ENCODE results near the gene A4GALT. TPM values are rescaled to one million over a fixed set of nuclear protein-coding genes. Genes with fewer than 3 reads are reported as not detected.
"Not testable (repeated sequence)": the region's sequence is repeated elsewhere in the genome, so short reads cannot be mapped to it uniquely, and the experiment has no call there.

The A4GALT gene
- total RNA-seq, 2 donors from 2014 or later = 0.46 TPM; not detected in 1

GRCh38 chr22:42754658-42755057, 34.0 kb upstream of the A4GALT start:
- Mint-ChIP-seq H3K4me3 (no peak overlapping the region), H3K36me3 (ENCODE audit: insufficient read depth in 2 of 2) (no peaks in the 10 kb centered on the region), H3K4me1 (ENCODE audit: low read depth) (no peaks in the 10 kb centered on the region), H3K27me3 (ENCODE audit: low read depth) (peaks cover 6% of the 10 kb centered on the region), H3K27ac (no peak overlapping the region), H3K9me3 (no peaks in the 10 kb centered on the region)
- no peak for DNase-seq
- no peak for ATAC-seq (replicated peaks in 1 of 2)

- ATAC-seq (replicated peaks in 1 of 2) (no peak), DNase-seq (no peak)
- H3K36me3 Mint-ChIP-seq (ENCODE audit: insufficient read depth in 2 of 2) = no peaks in the 10 kb centered on the region
- no peaks in the 10 kb centered on the region for H3K9me3 Mint-ChIP-seq
- no peak overlapping the region for H3K27ac Mint-ChIP-seq
- H3K27me3 Mint-ChIP-seq (ENCODE audit: low read depth) = peaks cover 6% of the 10 kb centered on the region
- no peaks in the 10 kb centered on the region for H3K4me1 Mint-ChIP-seq (ENCODE audit: low read depth)
- no peak overlapping the region for H3K4me3 Mint-ChIP-seq
These were observed 32.2 kb upstream of the A4GALT start for GRCh38 chr22:42752912-42753311.

GRCh38 chr22:42752230-42752746, 31.6 kb upstream of the A4GALT start:
- Mint-ChIP-seq H3K4me3 (no peak overlapping the region), H3K27ac (no peak overlapping the region), H3K9me3 (no peaks in the 10 kb centered on the region), H3K27me3 (ENCODE audit: low read depth) (no peaks in the 10 kb centered on the region), H3K4me1 (ENCODE audit: low read depth) (no peaks in the 10 kb centered on the region), H3K36me3 (ENCODE audit: insufficient read depth in 2 of 2) (no peaks in the 10 kb centered on the region)
- ATAC-seq (replicated peaks in 1 of 2) = no peak
- DNase-seq = no peak

GRCh38 chr22:42750421-42750820, 29.8 kb upstream of the A4GALT start:
- not testable (repeated sequence) for H3K27ac Mint-ChIP-seq; H3K27me3 Mint-ChIP-seq (ENCODE audit: low read depth); H3K9me3 Mint-ChIP-seq; H3K4me1 Mint-ChIP-seq (ENCODE audit: low read depth); ATAC-seq (replicated peaks in 1 of 2); H3K36me3 Mint-ChIP-seq (ENCODE audit: insufficient read depth in 2 of 2); DNase-seq; H3K4me3 Mint-ChIP-seq

- H3K4me3 Mint-ChIP-seq = no peak overlapping the region
- no peak overlapping the region for H3K27ac Mint-ChIP-seq
- no peaks in the 10 kb centered on the region for H3K9me3 Mint-ChIP-seq
- H3K36me3 Mint-ChIP-seq (ENCODE audit: insufficient read depth in 2 of 2) = no peaks in the 10 kb centered on the region
- no peaks in the 10 kb centered on the region for H3K4me1 Mint-ChIP-seq (ENCODE audit: low read depth)
- no peaks in the 10 kb centered on the region for H3K27me3 Mint-ChIP-seq (ENCODE audit: low read depth)
- ATAC-seq (replicated peaks in 1 of 2) (no peak), DNase-seq (no peak)
These were observed 27.2 kb upstream of the A4GALT start for GRCh38 chr22:42747701-42748513.

GRCh38 chr22:42745118-42745517, 24.4 kb upstream of the A4GALT start:
- Mint-ChIP-seq H3K36me3 (ENCODE audit: insufficient read depth in 2 of 2) (no peaks in the 10 kb centered on the region), H3K27me3 (ENCODE audit: low read depth) (no peaks in the 10 kb centered on the region), H3K4me1 (ENCODE audit: low read depth) (no peaks in the 10 kb centered on the region), H3K4me3 (no peak overlapping the region), H3K27ac (no peak overlapping the region), H3K9me3 (no peaks in the 10 kb centered on the region)
- DNase-seq (no peak), ATAC-seq (replicated peaks in 1 of 2) (no peak)

- Mint-ChIP-seq H3K36me3 (ENCODE audit: insufficient read depth in 2 of 2) (no peaks in the 10 kb centered on the region), H3K27ac (no peak overlapping the region), H3K27me3 (ENCODE audit: low read depth) (no peaks in the 10 kb centered on the region), H3K4me3 (no peak overlapping the region), H3K4me1 (ENCODE audit: low read depth) (no peaks in the 10 kb centered on the region), H3K9me3 (no peaks in the 10 kb centered on the region)
- DNase-seq (no peak), ATAC-seq (replicated peaks in 1 of 2) (no peak)
These were observed 22.9 kb upstream of the A4GALT start for GRCh38 chr22:42743501-42743991.

GRCh38 chr22:42742940-42743339, 22.3 kb upstream of the A4GALT start:
- H3K36me3 Mint-ChIP-seq (ENCODE audit: insufficient read depth in 2 of 2) = no peaks in the 10 kb centered on the region
- H3K4me3 Mint-ChIP-seq = no peak overlapping the region
- H3K9me3 Mint-ChIP-seq = no peaks in the 10 kb centered on the region
- H3K4me1 Mint-ChIP-seq (ENCODE audit: low read depth) = no peaks in the 10 kb centered on the region
- no peaks in the 10 kb centered on the region for H3K27me3 Mint-ChIP-seq (ENCODE audit: low read depth)
- DNase-seq = no peak
- ATAC-seq (replicated peaks in 1 of 2) = no peak
- H3K27ac Mint-ChIP-seq = no peak overlapping the region

GRCh38 chr22:42740320-42740719, 19.6 kb upstream of the A4GALT start:
- H3K4me3 Mint-ChIP-seq; H3K27me3 Mint-ChIP-seq (ENCODE audit: low read depth); ATAC-seq (replicated peaks in 1 of 2); H3K9me3 Mint-ChIP-seq; H3K27ac Mint-ChIP-seq; H3K36me3 Mint-ChIP-seq (ENCODE audit: insufficient read depth in 2 of 2); H3K4me1 Mint-ChIP-seq (ENCODE audit: low read depth); DNase-seq: not testable (repeated sequence)

GRCh38 chr22:42734406-42734805, 13.7 kb upstream of the A4GALT start:
- DNase-seq (no peak), ATAC-seq (replicated peaks in 1 of 2) (no peak)
- Mint-ChIP-seq H3K4me1 (ENCODE audit: low read depth) (no peaks in the 10 kb centered on the region), H3K27ac (no peak overlapping the region), H3K4me3 (no peak overlapping the region), H3K27me3 (ENCODE audit: low read depth) (no peaks in the 10 kb centered on the region), H3K36me3 (ENCODE audit: insufficient read depth in 2 of 2) (no peaks in the 10 kb centered on the region), H3K9me3 (no peaks in the 10 kb centered on the region)

- H3K27ac Mint-ChIP-seq; ATAC-seq (replicated peaks in 1 of 2); H3K4me3 Mint-ChIP-seq: not testable (repeated sequence)
These were observed 12.7 kb upstream of the A4GALT start for GRCh38 chr22:42733394-42733793.

GRCh38 chr22:42732081-42732480, 11.4 kb upstream of the A4GALT start:
- no peaks in the 10 kb centered on the region for H3K36me3 Mint-ChIP-seq (ENCODE audit: insufficient read depth in 2 of 2)
- H3K4me3 Mint-ChIP-seq = no peak overlapping the region
- peaks cover 7% of the 10 kb centered on the region for H3K27me3 Mint-ChIP-seq (ENCODE audit: low read depth)
- no peak overlapping the region for H3K27ac Mint-ChIP-seq
- ATAC-seq (replicated peaks in 1 of 2) (no peak), DNase-seq (no peak)
- H3K4me1 Mint-ChIP-seq (ENCODE audit: low read depth) = no peaks in the 10 kb centered on the region
- H3K9me3 Mint-ChIP-seq = no peaks in the 10 kb centered on the region

More at GRCh38 chr22:42733394-42733793, 12.7 kb upstream of the A4GALT start:
- not testable (repeated sequence) for DNase-seq; H3K36me3 Mint-ChIP-seq (ENCODE audit: insufficient read depth in 2 of 2); H3K27me3 Mint-ChIP-seq (ENCODE audit: low read depth); H3K4me1 Mint-ChIP-seq (ENCODE audit: low read depth); H3K9me3 Mint-ChIP-seq

- Mint-ChIP-seq H3K4me3 (no peak overlapping the region), H3K27ac (no peak overlapping the region), H3K9me3 (no peaks in the 10 kb centered on the region), H3K27me3 (ENCODE audit: low read depth) (peaks cover 28% of the 10 kb centered on the region), H3K4me1 (ENCODE audit: low read depth) (no peaks in the 10 kb centered on the region), H3K36me3 (ENCODE audit: insufficient read depth in 2 of 2) (peaks cover 0 to under 1% of the 10 kb centered on the region in 2 donors)
- DNase-seq (no peak), ATAC-seq (replicated peaks in 1 of 2) (no peak)
These were observed 6.1 kb upstream of the A4GALT start for GRCh38 chr22:42726811-42727210.
